ENCODE data around the gene HMCN2. TPM values are rescaled to one million over a fixed set of nuclear protein-coding genes. Genes with fewer than 3 reads are reported as not detected.

Gene HMCN2
- total RNA-seq, 2 donors from 2014 or later, result 1.3 to 7.3 TPM

DNA sequence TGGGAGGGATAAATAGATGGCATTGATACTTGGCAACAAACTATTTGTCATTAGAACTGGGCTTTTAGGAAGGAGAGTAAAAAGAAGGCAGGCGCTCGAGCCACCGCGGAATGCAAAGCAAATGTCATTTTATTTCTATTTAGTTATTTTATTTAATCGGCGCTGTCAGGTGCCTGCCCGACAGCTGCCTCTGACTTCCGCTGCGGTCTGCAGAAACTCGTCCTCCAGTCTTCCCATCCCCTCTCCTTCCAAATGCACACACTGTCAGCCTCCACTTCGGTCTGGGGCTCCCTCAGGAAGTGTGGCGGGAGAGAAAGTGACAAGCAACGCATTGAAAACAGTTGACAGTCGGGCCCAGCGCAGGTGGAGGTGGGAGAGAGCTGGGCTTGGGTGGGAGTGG lies 208.5 kb downstream of the HMCN2 start:
- no peak for DNase-seq (ENCODE audit: low spot score)
- H3K27me3 ChIP-seq, result no peaks in the 10 kb centered on the region
- no peak overlapping the region for H3K27ac ChIP-seq
- TF ChIP-seq, protein P1, sequence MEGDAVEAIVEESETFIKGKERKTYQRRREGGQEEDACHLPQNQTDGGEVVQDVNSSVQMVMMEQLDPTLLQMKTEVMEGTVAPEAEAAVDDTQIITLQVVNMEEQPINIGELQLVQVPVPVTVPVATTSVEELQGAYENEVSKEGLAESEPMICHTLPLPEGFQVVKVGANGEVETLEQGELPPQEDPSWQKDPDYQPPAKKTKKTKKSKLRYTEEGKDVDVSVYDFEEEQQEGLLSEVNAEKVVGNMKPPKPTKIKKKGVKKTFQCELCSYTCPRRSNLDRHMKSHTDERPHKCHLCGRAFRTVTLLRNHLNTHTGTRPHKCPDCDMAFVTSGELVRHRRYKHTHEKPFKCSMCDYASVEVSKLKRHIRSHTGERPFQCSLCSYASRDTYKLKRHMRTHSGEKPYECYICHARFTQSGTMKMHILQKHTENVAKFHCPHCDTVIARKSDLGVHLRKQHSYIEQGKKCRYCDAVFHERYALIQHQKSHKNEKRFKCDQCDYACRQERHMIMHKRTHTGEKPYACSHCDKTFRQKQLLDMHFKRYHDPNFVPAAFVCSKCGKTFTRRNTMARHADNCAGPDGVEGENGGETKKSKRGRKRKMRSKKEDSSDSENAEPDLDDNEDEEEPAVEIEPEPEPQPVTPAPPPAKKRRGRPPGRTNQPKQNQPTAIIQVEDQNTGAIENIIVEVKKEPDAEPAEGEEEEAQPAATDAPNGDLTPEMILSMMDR (IDR thresholded peaks at IDR 0.05), result no peak
- H3K9me3 ChIP-seq, result no peaks in the 10 kb centered on the region
- no peak overlapping the region for H3K4me3 ChIP-seq
- peaks cover 15% of the 10 kb centered on the region for H3K36me3 ChIP-seq
- H3K4me1 ChIP-seq, result no peaks in the 10 kb centered on the region

DNA sequence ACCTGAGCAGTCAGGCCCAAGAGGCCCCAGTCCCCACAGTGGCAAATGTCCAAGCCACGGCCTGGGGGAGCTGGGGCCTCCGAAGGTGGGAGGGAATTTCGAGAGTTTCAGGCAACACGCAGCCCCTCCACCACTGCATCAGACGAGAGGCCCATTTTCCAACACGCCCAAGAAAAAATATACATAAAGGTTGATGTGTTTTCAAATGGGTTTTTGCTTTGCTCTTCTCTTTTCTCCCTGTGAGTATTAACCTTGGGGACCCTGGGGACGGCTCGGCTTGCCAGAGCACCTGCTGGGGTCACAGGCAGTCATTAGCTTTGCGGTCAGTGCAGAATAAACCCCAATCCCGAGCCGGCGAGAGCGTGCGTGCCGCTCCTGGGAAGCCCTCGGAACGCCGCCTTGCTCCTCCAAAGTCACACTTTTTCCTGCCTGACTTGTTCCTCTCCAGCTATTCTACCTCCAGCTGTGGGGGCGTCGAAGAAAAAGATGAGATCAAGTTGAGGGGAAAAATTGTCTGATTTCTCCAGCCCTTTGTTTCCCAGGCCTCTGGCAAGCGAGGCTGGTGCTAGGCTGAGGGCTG lies 210.7 kb downstream of the HMCN2 start:
- no peaks in the 10 kb centered on the region for H3K9me3 ChIP-seq
- H3K4me1 ChIP-seq, result no peaks in the 10 kb centered on the region
- H3K36me3 ChIP-seq, result peaks cover 8% of the 10 kb centered on the region
- TF ChIP-seq, protein P1 (IDR thresholded peaks at IDR 0.05), result no peak
- no peaks in the 10 kb centered on the region for H3K27me3 ChIP-seq
- H3K4me3 ChIP-seq, result no peak overlapping the region
- no peak for DNase-seq (ENCODE audit: low spot score)
- no peak overlapping the region for H3K27ac ChIP-seq

DNA sequence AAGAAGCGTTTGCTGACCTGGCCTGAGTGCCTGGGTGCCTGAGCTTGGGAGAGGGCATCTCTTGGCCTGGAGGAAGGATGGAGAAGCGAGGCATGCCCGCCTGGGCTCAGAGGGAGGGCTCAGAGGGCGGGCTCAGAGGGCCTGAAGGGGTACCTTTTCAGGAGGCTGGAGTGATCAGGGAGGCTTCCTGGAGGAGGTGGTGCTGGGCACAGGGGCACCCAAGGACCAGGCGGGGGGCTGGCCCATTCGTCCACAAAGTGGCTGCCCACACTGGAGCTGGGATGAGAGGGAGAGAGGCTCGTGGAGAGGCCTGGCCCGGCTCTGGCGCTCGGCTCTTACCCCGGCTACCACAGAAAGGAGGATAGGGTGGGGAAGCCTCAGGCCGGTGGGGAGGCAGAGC lies 212.0 kb downstream of the HMCN2 start:
- no peaks in the 10 kb centered on the region for H3K4me1 ChIP-seq
- no peak for DNase-seq (ENCODE audit: low spot score)
- no peaks in the 10 kb centered on the region for H3K9me3 ChIP-seq
- no peak overlapping the region for H3K4me3 ChIP-seq
- H3K36me3 ChIP-seq, result peaks cover 5% of the 10 kb centered on the region
- H3K27ac ChIP-seq, result no peak overlapping the region
- TF ChIP-seq, protein P1 (IDR thresholded peaks at IDR 0.05), result no peak
- no peaks in the 10 kb centered on the region for H3K27me3 ChIP-seq

DNA sequence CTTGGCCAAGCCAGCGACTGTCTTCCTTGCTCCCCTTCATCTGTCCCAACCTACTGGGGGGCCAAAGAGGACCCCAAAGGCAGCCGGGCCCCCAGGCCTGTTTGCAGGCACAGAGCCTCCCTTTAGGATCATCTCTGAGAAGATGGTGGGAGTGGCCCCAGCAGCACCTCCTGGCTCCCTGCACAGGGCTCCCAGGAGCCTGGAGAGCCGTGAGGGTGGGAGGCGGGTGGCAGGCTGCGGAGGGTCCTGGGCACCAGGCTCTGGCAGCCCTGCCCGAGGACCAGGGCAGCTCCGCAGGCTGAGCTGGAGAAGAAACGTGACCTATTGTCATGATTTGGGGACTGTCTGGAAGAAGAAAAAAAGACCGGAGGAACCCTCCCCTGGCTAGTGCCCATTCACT lies 212.6 kb downstream of the HMCN2 start:
- H3K4me3 ChIP-seq, result no peak overlapping the region
- no peaks in the 10 kb centered on the region for H3K9me3 ChIP-seq
- no peak overlapping the region for H3K27ac ChIP-seq
- no peak for DNase-seq (ENCODE audit: low spot score)
- no peaks in the 10 kb centered on the region for H3K36me3 ChIP-seq
- no peaks in the 10 kb centered on the region for H3K4me1 ChIP-seq
- H3K27me3 ChIP-seq, result no peaks in the 10 kb centered on the region
- TF ChIP-seq, protein P1 (IDR thresholded peaks at IDR 0.05), result no peak

DNA sequence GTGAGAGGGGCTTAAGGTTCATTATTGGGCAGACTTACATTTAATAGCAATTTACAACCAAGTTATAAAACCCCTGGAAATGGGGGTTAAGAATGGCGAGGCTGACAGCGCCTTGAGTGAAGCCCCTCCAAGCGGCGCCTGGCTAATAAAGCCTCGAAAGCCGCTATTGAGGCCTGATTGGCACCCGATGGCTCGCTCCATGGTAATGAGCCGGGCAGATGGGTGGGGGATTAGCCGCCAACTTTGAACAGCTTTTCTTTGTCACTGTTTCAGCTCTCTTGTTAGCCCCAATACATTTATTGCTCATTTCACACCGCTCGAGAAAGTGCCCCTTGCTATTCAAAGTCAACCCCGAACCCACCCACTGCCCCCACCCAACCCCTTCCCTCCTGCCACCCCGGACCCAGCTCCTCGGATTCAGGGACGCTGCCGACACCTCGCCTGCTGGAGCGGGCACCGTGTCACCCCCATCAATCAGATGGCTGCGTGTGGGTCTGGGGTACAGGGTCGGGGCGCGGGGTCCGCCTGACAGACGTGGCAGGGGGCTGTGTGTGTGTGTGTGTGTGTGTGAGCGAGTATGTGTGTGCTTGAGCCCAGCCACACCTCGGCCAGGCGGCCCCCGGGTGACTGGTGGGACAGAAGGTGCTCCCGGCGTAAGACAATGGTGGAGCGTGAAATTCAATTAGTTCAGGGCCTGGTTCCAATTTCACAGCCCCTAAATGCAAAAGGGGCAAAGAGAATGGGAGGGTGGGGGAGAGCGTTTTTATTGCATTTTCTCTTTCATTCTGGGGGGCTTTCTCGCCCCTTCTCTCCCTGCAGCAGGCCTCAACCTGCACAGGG lies 213.4 kb downstream of the HMCN2 start:
- no peak for DNase-seq (ENCODE audit: low spot score)
- TF ChIP-seq, protein P1 (IDR thresholded peaks at IDR 0.05), result no peak
- Histone ChIP-seq H3K9me3 (no peaks in the 10 kb centered on the region), H3K4me1 (no peaks in the 10 kb centered on the region), H3K36me3 (no peaks in the 10 kb centered on the region), H3K27me3 (no peaks in the 10 kb centered on the region), H3K4me3 (no peak overlapping the region), H3K27ac (no peak overlapping the region)

All from right atrium auricular region (tissue), 2 donors.